Neural progenitor cell (in vitro differentiated cells): Measurements from ENCODE around the gene NAA15.

Experiments used
- CTCF ChIP-seq: fragments of 200-600 bp; sonication (generic); IDR thresholded peaks from 2 replicates; pipeline ENCODE4 v1.5.1; 2017; ENCODE audit warnings: antibody characterized with exemption, mild to moderate bottlenecking
- EZH2 ChIP-seq: fragments of 200-600 bp; sonication (generic); IDR thresholded peaks from 2 replicates; pipeline ENCODE4 v1.6.1; 2017; ENCODE audit warnings: antibody characterized with exemption, mild to moderate bottlenecking, moderate library complexity

GRCh38 chr4:139315221-139315675 lies 13.9 kb downstream of the NAA15 start:
- no peak for TF ChIP-seq CTCF
- no peak for TF ChIP-seq EZH2
